DMS153 treated with DMSO at 0.1 percent for 48 hours (cell line): Measurements from ENCODE around the gene GPC1.

Experiments used
- DNase-seq: peaks from one replicate; lab custom pipeline; 2025; ENCODE audit not compliant: unreplicated experiment; lab: John Stamatoyannopoulos, UW

The GPC1 gene

DNA sequence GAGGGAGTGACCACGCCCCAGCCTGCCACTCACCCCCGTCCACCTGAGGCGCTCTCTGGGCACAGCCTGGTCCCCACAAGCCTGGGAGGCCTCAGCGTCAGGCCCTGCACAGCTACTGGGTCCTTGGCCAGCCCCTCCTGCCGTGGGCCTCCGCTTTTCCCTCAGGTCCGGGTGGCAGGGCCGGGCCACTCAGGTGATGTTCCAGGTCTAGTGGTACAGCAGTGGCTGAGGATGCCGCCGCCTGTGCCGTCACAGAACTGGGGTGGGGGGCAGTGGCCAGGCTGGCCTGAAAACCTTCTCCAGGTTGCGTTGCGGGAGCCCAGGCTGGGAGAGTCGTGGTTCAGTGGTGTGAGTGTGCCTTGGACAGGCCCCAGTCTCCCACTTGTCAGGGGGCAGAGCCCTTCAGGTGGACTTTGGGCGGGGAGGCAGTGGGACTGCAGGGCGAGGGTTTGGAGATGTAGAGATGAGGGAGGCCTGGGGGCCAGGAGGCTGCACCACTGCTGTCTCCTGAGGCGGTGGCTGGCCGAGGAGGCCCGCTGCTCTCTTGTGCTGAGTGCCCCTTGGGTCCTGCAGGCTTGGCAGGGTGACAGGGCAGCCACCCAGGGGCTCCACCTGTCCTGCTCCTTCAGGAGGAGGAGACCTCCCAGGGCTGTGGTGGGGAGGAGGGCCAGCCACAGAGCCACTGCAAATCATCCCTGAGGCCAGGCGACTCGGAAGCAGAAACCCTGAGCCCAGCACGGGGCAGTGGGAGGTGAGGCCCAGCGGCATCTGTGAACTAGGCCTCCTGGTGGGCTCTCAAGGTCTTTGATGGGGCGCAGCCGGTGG is 7.6 kb downstream of the GPC1 start:
- no peak for DNase-seq

DNA sequence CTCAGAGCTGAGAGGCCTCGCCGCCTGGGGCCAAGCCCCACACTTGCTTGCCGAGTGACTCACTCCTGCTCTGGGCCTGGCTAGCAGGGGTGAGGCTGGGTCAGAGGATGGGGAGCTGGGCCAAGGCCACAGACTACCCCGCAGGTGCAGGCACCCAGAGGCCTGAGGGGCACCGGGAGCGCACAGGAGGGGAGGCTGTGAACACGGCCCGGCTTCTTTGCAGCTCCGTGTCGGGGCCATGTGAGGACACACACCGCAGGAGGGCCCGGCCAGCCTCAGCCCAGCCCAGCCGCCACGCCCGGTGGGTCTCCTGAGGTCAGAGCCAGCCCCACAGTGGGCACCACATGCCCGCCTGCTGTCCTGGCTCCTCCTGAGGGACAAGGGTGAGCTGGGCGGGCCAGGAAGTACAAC is 8.4 kb downstream of the GPC1 start:
- no peak for DNase-seq

DNA sequence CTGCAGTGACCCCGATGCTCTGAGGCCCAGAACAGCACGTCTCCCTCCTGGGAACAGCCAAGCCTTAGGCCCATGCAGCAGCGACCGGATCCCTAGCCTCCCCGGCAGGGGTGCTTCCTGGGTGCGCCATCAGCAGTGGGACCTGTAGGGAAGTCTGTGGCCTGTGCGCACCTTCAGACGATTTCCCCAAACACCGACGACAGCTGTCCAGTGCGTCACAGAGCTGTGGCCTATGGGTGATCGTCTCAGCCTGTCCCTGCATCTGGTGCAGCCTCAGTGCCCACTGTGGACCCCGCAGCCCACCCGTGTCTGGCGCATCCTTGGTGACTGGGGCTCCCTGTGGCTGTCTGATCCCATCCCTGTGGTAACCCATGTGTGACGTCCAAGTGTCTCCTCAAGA is 9.0 kb downstream of the GPC1 start:
- DNase-seq = no peak

DNA sequence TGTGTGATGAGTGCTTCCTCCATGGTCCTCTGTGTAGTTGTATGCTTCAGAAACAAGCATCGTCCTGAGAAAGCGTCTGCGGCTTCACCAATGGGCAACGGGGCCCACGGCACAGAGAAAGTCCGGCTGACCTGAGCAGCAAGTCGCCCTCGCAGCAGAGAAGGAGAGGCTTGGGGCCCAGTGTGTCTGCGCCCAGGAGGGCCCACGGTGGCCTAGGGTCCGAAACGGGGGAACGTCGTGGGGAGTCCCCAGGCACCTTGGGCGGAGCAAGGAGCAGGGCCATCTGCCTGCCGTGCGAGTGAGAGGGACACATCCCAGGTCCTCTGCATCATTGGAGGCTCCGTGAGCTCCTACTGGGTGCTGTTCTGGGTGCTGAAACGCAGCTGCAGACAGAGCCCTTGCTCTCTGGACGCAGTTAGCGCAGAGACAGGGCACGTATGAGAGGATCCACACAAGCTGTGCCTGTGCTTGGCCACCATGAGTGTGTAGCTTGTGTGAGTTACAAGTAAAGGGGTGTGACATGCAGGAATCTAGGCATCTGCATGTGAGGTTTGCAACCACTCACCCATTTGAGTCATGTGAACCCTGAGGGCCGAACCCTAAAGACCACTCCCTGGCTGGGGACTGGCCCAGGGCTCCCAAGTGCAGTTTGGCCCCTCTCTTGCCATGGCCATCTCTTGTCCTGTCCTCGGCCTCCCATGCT is 10.6 kb downstream of the GPC1 start:
- no peak for DNase-seq

DNA sequence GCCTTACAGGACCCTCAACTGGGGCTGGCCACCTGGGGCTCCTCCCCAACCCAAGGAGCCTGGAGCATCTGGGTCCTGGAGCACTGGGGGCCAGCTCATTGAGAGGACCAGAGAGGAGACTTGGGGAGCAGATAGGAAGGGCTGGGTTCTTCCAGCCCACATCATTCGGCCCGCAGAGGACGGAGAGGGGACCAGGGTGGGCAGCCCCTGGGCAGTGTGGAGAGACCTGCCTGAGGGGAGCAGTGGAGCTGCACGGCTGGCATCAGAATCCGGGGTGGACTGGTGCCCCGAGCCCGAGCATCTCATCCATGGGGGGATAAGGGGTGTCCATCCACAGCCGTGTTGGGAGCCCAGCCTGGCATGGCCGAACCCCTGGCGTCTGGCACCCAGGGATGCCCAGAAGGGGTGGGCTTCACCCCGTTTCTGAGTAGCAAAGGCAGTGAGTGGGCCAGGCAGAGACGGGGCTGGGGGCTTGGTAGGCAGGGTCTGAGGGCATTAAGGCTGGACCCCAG is 11.3 kb downstream of the GPC1 start:
- no peak for DNase-seq

DNA sequence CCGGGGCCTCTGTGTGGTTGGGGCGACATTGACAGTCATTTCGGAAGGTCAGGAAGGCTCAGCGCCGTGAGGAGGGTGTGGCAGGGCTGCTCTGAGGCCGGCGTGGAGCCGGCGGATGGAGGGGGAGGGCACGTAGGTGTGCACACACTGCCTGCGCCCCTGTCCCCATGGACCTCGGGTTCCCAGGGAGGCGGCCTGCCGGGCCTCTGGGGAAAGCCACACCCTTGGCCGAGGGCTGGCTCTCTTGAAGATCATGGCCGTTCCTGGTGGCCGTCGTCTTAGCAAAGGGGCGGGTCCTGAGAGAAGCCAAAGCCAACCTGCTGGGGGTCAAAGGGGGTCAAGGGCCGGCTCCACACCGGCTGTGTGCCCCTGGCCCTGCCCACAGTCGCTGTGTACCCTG is 11.9 kb downstream of the GPC1 start:
- DNase-seq = no peak

DNA sequence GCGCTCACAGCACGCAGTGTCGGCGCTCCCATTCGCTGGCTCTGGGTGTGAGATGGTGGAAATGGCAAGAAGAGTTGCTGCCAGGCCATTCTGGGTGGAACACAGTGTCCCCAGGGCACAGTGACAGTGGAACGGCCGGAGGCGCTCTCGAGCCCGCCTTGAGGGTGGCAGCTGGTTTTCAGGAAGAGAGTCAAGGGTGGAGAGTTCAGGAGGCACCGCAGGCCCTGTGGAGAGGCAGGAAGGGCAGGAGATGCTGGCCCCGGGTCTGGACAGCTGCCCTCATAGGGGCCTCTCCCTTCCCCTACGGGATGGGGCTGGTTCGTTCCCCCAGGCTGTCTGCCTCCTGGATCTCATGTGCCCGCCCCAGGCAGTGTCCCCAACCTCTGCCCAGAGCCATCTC is 12.5 kb downstream of the GPC1 start:
- no peak for DNase-seq

DNA sequence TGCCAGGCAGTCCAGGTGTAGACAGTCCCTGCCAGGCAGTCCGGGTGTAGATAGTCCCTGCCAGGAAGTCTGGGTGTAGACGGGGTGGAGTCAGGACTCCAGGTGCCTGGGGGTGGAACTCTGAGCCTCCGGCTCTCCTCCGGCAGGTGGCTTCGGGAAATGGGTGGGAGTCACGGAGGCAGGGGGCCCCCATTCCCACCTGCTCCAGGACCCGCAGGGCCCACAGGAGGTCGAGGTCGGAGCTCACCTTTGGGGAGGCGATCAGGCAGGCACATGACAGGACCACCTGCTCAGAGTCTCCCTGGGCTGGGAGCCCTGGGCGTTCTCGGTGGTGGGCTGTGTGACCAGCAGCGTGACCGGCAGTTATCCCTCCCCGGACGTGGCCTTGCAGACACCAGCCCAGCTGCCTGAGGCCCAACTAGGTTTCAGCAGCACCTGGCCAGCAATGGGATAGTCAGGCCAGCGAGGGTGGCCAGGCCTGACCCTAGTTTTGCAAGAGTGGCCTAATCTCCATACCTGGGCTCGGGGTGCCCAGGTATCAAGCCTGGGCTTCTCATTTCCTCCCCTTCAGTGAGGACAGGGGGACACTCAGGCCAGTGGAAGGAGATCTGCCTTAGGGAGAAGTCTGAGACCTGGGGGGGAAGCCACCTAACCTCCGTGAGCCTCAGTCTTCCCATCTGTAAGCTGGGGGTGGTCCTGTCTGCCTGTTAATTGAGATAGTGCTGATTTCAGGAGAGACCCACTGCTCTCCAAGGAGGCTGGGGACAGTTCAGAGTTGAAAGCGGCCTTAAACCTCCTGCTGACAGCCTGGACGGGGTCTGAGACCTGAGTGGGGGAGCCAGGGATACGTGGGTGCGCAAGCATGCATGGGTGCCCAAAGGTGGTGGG is 13.2 kb downstream of the GPC1 start:
- no peak for DNase-seq

DNA sequence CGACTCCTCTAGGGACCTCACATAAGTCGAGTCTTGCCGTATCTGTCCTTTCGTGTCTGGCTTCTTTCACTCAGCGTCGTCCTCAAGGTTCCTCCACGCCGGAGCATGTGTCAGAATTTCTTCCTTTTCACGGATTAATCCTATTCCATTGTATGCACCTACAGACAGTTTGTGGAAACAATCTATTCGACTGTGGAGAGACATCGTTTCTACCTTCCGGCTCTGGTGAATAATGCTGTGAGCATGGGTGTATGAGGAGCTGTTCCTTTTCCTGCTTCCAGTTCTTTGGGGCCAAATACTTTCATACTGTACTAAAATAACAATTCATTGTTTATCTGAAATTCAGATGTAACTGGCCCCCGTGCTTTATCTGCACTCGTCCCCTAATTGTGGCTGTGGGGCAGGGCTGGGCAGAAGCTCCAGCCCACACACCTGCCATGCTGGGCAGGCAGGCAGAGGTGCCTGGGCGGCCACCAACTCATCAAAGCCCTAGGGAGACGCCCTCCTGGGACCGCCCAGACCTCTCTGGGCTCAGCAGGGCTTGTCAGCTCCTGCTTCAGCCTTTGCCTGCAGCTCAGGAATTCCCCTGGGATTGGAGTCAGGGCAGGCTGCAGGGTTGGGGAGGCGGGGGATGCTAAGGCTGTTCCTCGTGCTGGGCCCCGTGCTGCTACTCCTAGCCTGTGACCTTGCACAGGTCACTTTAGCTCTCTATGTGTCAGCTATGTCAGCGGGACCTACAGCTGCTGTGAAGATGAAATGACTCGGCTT is 14.5 kb downstream of the GPC1 start:
- peak; percentile 89 for DNase-seq

DNA sequence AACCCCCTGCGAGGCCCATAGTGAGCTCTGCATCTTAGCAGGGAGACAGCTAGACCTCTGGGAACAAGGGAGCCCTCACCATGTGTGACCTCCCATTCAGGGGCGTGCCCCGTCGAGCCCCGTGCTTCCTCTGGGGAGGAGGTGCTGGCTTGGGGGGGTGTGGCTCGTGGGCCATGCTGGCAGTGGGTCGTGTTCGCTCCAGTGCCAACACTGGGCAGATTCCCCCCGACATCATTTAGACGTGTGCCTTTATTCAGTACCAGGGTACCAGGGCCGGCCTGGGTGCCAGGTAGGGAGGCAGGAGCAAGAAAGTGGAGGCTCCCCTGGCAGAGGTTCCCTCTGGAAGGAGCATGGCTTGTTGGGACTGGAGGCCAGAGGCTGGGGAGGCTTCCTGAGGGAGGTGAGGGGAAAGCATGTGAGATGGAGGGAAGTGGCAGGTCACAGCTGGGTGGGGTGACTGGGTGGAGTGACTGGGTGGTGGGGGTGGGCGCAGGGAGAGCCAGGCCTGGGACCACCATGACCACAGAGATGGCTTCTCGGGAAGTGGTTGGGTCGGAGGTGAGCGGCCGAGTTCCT is 15.2 kb downstream of the GPC1 start:
- no peak for DNase-seq

DNA sequence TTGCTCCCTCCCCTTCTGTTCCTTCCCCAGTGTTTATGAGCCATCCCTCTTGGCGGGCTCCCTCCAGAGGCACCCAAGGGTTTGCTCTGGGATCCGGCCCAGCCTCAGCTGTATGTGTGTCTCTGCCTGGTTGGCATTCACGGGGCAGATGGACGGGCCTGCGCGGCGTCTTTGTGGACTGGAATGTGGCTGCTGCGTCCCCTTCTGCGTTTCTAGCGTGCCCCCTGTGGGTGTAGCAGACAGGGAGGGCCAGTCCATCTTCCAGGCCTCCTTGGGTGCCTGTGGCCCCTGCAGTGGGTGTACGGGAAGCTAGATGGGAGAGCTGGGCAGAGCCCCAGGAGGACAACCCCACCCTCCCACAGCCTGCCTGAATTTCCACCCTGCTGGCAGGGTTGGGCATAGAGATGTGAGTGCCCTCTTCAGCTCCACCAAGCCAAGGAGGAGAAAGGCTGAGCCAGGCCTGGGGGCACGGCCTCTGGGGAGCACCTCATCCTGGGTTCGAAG is 15.7 kb downstream of the GPC1 start:
- DNase-seq = no peak

DNA sequence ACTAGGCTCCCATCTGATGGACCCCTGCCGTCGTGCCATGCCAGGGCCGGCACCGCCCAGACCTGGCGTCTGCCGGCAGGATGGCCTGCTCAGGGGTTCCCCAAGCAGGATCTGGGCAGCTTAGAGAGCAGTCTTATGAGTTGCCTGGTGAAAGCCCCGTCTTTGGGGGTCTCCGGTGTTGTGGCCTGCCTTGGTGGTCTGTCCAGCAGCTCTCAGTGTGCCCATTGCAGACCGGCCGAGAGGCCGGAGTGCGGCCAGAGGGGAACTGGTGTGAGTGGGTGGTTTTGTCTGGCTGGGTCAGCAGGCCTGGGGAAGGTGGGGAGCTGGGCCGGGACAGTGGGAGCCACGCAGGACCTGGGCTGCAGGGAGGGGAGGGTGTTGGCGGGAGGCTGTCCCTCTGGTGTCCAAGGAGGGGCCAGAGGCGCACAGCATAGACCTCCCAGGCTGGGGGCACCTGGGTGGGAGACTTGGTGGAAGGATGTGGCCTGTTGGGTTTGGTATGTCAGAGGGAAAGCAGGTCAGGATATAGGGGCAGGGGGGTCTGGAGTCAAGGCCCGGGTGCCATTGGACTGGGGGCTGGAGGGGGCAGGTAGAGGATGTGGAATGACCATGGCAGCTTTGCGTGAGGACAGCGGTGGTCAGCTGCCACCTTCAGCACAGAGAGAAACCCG is 16.5 kb downstream of the GPC1 start:
- no peak for DNase-seq

DNA sequence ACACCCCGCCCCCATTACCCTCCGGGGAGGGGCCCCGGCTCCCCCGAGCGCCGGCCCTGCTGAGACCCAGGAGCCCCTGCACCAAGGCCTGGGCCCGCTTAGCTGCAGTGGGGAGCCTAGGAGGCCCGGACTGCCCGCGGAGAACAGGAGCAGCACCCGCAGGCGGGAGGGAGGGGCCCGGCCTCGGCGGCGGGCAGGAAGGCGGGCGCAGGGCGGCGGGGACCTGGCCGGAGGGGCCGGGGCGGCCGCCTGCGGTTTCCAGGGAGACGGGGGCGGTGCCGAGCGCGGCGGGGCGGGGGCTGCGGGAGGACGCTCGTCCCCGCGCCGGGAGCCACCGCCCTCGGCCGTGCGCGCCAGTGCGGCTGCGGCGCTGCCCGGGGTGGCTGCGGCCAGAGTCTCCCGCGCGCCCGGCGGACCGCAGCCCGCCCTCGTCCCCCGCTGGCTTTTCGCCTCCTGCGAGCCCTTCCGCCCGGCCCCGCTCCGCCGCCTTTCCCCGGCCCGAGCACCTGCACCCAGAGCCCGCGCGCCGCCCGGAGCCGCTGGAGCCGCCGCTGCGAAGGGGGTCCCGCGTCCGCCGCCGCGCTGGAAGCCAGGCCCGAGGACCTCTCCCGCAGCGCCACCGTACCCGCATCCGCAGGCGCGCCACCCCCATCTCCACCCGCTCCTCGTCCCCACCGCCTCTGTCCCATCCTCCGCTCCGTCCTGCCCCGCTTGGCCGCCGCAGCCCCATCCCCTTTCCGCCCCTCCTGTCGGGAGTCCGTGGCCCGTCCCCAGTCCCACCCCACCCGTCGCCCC is 17.2 kb downstream of the GPC1 start:
- peak; percentile 27 for DNase-seq

DNA sequence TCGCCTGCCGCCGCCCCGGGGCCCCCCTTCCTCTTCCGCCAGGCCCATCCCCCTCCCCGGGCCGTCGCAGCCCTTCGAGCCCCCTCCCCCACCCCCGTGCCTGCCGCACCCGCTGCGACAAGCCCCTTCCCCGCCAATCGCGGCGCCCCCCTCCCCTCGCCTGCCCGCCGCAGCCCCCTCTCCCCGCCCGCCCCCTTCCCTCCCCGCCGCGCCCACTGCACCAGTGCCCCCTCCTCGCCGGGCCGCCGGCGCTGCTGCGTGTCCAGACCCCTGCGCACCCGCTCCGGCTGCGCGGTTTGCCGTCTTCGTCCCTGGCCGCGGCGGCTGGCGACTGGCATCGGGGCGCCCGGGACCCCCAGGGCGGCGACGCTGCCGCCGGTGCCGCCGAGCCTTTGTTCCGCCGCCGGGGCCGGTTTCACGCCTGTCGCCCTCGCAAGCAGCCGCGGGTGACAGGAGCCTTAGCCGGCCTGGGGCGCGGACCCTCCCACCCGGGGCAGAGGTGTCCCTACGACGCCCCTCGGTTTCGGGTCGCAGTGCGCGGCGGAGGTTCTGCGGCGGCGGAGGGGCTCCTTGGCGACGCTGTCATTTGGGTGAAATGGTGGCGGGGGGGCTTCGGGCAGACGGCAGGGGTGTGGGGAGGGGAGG is 18.1 kb downstream of the GPC1 start:
- DNase-seq = no peak

DNA sequence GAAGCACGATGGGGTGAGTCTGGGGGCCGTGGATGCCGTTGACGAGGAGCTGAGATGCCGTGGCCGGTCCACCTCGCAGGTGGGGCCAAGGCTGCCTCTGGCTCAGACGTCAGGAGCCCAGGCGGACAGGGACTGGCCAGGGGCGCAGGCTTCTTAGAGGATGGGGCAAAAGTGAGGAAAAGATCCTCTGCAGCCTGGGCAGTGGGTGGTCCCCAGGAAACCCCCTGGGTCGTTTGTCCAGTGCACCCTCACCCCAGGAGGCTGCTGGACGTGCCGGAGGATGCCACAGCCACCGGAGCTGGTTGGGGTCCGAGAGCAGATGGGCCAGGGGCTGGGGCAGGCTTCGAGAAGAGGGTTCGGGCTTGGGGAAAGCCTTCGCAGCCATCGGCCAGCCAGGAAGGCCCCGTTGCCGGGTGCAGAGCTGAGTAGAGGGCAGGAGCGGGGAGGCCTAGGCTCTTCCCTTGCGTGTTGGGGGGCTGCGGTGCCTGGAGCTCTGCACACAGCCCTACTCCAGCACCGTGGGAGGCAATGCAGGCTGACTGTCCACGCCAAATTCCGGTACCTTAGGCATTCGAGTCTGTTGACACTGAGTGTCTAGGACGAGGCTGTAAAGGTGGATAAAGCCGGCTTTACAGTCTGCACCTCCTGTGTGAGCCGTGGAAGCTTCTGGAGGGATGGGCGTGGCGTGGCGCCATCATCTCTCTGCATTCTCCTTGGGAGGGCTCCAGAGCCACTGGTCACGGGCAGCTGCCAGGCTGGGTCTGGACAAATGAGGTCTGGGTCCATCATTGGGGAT is 18.8 kb downstream of the GPC1 start:
- no peak for DNase-seq

DNA sequence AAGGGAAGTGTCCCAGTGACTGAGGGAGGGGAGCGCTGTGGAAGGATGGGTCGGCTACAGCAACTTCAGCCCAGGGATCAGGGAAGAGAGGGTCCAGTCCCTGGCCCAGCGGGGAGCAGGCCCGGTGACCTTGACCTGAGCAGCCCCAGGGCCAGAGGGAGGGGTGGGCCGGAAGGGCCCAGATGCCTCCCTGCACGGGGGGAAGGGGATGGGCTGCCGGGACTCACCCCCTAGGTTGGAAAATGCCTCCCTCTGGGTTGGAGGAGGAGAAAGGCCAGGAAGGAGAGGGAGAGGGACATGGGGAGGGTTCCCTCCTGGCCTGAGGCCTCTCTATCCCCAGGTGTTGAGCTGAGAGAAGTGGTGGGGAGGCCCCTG is 19.8 kb downstream of the GPC1 start:
- DNase-seq = no peak

DNA sequence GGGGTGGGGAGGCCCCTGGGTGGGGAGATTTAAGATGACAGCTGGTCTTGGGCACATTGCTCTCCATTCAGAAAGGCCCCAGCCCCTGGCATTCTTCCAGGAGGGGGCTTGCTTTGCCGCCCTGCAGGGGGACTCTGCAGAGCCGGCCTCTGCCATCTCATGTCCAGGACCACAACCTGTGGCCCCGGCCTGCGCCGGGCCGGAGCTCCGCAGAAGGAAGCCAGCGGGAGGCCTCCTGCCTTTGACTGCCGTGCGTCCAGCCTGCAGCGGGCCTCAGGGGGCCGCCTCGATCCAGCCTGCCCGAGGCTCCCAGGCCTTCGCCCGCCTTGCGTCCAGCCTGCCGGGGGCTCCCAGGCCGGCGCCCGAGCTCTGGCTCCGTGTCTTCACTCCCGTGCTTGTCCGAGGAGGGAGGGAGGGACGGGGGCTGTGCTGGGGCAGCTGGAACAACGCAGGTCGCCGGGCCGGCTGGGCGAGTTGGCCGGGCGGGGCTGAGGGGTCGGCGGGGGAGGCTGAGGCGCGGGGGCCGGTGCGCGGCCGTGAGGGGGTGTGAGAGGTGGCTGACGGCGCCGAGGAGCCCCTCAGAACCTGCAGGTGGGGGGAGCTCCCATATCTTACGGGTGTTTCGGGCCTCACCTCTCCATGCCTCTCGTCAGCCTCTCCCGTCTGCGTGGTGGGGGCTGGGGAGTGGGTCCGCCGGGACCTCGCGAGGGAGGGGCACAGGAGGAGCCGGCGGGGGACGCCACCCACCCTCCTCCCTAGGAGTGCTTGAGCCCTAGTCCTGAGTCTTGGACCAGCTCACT is 20.4 kb downstream of the GPC1 start:
- DNase-seq = no peak
